ENCODE data around the gene RNF222.

Gene RNF222

DNA sequence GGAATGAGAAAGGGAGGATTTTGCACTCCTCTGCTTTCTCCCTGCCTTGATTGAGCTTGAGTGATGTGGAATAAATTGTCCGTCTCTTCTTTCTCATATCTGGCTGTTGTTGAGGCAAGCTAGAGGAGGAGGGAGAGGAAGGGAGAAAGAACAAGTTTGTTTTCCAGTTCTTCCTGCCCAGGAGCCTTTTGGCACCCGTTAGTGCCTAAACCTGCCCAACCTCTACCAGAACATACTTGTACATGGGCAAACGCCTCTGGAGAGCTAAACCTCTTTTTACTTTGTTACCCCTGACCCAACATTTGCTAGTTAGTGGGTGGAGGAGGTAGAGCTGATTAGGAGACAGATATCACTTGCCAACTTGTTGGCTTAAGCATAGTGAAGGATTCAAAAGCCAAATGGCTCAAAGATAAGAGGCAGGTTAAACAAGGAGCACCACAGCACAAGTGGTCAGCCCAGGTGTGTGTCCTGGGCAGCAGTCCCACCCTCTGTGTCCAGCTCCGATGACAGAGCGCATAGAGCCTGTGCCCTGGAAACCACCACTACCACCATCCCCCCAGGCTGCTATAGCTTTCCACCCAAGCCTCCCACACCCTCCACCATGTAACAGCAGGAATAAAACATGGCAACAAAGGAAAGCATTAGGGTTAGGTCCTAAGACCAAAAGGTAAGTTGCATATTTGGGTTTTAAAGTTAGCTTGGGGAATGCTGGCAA, 51.5 kb downstream of the RNF222 start:
- TF ChIP-seq, protein P1, sequence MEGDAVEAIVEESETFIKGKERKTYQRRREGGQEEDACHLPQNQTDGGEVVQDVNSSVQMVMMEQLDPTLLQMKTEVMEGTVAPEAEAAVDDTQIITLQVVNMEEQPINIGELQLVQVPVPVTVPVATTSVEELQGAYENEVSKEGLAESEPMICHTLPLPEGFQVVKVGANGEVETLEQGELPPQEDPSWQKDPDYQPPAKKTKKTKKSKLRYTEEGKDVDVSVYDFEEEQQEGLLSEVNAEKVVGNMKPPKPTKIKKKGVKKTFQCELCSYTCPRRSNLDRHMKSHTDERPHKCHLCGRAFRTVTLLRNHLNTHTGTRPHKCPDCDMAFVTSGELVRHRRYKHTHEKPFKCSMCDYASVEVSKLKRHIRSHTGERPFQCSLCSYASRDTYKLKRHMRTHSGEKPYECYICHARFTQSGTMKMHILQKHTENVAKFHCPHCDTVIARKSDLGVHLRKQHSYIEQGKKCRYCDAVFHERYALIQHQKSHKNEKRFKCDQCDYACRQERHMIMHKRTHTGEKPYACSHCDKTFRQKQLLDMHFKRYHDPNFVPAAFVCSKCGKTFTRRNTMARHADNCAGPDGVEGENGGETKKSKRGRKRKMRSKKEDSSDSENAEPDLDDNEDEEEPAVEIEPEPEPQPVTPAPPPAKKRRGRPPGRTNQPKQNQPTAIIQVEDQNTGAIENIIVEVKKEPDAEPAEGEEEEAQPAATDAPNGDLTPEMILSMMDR (IDR thresholded peaks at IDR 0.05; ENCODE audit: low read depth, low read length), result no peak
- no peaks in the 10 kb centered on the region for H3K36me3 ChIP-seq
- no peak for DNase-seq
- no peak overlapping the region for H3K27ac ChIP-seq
- no peaks in the 10 kb centered on the region for H3K27me3 ChIP-seq (ENCODE audit: insufficient read depth, low read depth, severe bottlenecking)
- no peaks in the 10 kb centered on the region for H3K9me3 ChIP-seq (ENCODE audit: severe bottlenecking)
- no peak overlapping the region for H3K4me3 ChIP-seq (ENCODE audit: low read depth, low read length)

DNA sequence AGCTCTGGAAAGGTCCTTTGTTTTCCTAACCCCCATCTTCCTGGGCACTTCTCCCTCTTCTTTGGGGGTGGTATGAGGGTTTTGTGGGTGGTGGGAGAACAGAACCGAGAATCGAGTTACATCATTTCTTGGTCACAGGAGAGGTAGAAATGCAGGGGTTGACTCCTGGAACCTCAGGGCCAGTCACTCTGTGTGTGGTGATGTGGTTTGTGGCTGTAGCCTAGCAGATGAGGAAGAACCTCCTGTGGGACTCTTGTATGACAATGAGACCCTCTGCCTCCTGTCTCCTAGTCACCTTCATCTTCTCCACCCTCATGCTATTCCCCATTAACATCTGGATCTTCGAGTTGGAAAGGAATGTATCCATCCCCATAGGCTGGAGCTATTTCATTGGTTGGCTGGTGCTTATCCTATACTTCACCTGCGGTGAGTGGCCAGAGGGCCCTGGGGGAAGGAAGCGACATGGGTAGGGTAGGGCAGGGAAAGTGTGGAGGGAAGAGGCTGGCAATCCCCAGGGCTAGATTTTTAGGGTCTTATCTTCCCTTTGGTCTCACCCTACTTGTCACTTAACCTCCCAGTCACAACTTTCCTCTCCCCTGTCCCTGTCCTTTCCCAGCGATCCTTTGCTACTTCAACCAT, 52.5 kb downstream of the RNF222 start:
- no peaks in the 10 kb centered on the region for H3K36me3 ChIP-seq
- no peak for DNase-seq
- no peak overlapping the region for H3K4me3 ChIP-seq (ENCODE audit: low read depth, low read length)
- no peak overlapping the region for H3K27ac ChIP-seq
- H3K27me3 ChIP-seq (ENCODE audit: insufficient read depth, low read depth, severe bottlenecking), result no peaks in the 10 kb centered on the region
- TF ChIP-seq, protein P1 (IDR thresholded peaks at IDR 0.05; ENCODE audit: low read depth, low read length), result no peak
- no peaks in the 10 kb centered on the region for H3K9me3 ChIP-seq (ENCODE audit: severe bottlenecking)

DNA sequence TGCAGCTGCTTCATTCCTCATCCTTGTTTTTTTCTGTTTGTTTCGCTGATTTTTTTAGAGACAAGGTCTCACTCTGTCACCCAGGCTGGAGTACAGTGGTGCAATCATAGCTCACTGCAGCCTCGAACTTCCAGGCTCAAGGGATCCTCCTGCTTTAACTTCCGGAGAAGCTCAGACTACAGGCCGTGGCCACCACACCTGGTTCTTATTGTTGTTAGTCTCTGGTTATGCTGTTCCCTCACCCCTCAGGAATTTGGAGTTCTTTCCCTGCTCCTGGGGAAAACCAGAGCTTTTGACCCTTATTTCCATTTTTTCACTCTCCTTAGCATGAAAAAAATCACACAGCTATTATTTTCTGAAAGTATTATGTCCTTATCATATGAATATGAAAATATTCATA, 56.2 kb downstream of the RNF222 start:
- H3K4me3 ChIP-seq (ENCODE audit: low read depth, low read length), result no peak overlapping the region
- no peak overlapping the region for H3K27ac ChIP-seq
- H3K27me3 ChIP-seq (ENCODE audit: insufficient read depth, low read depth, severe bottlenecking), result no peaks in the 10 kb centered on the region
- TF ChIP-seq, protein P1 (IDR thresholded peaks at IDR 0.05; ENCODE audit: low read depth, low read length), result no peak
- no peaks in the 10 kb centered on the region for H3K9me3 ChIP-seq (ENCODE audit: severe bottlenecking)
- H3K36me3 ChIP-seq, result no peaks in the 10 kb centered on the region
- DNase-seq, result no peak
